Measurements from ENCODE around the gene DEPDC7.

Gene DEPDC7

GRCh38 chr11:32987851-32988250 lies 27.8 kb upstream of the DEPDC7 start:
- DNase-seq (ENCODE audit: extremely low read depth, low read depth) = no peak
- TF ChIP-seq CTCF (IDR thresholded peaks at IDR 0.05; ENCODE audit: low read depth, low read length, missing control alignments) = no peak
- no peak overlapping the region for H3K4me3 ChIP-seq (replicated peaks; ENCODE audit: low read depth, low read length)

DNA sequence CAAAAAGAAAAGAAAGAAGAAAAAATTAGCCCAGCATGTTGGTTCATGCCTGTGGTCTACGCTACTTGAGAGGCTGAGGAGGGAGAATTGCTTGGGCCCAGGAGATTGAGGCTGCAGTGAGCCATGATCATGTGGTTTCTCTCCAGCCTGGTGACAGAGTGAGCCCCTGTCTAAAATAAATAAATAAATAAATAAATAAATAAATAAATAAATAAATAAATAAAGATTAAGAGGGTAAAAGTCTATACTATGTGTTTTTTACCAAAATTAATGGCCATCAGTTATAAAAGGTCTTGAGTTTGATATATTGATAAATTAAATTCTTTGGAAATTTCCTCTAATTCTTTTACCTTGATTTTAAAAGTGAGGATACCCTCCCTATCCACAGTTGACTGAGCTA lies 25.2 kb upstream of the DEPDC7 start:
- H3K4me3 ChIP-seq (replicated peaks; ENCODE audit: low read depth, low read length) = no peak overlapping the region
- no peak for TF ChIP-seq CTCF (IDR thresholded peaks at IDR 0.05; ENCODE audit: low read depth, low read length, missing control alignments)

DNA sequence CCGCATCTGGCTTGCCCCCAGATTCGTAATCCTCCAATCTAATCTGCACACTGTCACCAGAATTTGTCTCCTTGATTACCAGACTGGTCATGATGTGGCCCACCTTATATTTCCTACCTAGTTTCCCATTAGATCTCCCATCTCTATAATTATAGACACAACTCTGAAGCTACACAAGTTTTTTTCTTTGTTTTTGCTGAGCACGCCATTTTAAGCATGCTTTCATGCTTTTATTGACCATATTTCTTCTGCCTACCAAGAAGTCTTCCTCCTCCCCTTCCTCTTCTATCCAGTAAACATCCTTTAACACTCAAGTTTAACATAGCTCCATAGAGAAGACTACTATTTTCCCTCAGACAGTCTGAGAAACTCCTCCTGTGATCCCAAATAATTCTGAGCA lies 24.3 kb upstream of the DEPDC7 start:
- no peak for TF ChIP-seq CTCF (IDR thresholded peaks at IDR 0.05; ENCODE audit: low read depth, low read length, missing control alignments)
- no peak for DNase-seq (ENCODE audit: extremely low read depth, low read depth)
- H3K4me3 ChIP-seq (replicated peaks; ENCODE audit: low read depth, low read length) = no peak overlapping the region

More for the DNA sequence above, 25.2 kb upstream of the DEPDC7 start:
- no peak for DNase-seq (ENCODE audit: extremely low read depth, low read depth)

DNA sequence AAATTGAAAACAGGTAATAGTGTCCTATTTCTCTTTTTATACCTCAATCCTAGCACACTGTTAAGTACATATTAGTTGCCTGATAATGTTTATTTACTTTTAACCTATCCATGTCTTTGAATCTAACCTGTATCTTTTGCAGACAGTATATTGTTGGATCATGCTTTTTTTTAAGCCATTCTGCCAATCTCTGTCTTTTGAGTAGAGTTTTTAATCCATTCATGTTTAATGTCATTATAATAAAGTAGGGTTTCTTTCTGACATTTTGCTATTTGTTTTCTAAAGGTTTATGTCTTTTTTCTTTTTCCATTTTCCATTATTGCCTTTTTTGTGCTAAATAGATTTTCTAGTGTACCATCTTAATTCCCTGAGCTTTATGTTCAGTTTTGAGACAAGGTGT lies 23.8 kb upstream of the DEPDC7 start:
- no peak overlapping the region for H3K4me3 ChIP-seq (replicated peaks; ENCODE audit: low read depth, low read length)
- TF ChIP-seq CTCF (IDR thresholded peaks at IDR 0.05; ENCODE audit: low read depth, low read length, missing control alignments) = no peak
- DNase-seq (ENCODE audit: extremely low read depth, low read depth) = no peak

DNA sequence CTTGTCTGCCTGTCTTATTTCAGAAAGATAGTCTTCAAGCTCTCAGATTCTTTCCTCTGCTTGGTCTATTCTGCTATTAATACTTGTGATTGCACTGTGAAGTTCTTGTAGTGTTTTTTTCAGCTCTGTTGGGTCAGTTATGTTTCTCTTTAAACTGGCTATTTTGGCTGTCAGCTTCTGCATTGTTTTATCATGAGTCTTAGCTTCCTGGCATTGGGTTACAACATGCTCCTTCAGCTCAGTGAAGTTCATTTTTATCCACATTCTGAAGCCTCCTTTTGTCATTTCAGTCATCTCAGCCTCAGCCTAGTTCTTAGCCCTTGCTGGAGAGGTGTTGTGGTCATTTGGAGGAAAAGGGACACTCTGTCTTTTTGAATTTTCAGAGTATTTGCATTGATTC lies 15.5 kb upstream of the DEPDC7 start:
- no peak overlapping the region for H3K4me3 ChIP-seq (replicated peaks; ENCODE audit: low read depth, low read length)
- TF ChIP-seq CTCF (IDR thresholded peaks at IDR 0.05; ENCODE audit: low read depth, low read length, missing control alignments) = no peak
- DNase-seq (ENCODE audit: extremely low read depth, low read depth) = peak; percentile 45

DNA sequence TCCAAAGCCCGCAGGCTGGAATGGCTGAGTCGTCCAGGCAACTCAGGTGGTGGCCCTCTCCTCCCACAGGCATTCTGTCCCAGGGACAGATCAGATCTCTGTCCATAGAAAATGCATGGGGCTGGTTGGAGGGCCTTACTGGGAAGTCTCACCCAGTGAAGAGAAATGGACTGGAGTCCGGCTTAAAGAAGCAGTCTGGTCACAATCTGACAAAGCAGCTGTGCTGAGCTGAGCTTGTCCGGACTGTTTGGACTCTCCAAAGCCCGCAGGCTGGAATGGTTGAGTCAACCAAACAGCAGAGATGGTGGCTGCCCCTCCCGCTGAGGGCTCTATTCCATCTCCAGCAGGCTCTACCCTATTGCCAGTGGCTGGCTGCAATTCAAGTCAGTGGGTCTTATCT lies 14.4 kb upstream of the DEPDC7 start:
- no peak for DNase-seq (ENCODE audit: extremely low read depth, low read depth)
- TF ChIP-seq CTCF (IDR thresholded peaks at IDR 0.05; ENCODE audit: low read depth, low read length, missing control alignments) = no peak
- no peak overlapping the region for H3K4me3 ChIP-seq (replicated peaks; ENCODE audit: low read depth, low read length)

DNA sequence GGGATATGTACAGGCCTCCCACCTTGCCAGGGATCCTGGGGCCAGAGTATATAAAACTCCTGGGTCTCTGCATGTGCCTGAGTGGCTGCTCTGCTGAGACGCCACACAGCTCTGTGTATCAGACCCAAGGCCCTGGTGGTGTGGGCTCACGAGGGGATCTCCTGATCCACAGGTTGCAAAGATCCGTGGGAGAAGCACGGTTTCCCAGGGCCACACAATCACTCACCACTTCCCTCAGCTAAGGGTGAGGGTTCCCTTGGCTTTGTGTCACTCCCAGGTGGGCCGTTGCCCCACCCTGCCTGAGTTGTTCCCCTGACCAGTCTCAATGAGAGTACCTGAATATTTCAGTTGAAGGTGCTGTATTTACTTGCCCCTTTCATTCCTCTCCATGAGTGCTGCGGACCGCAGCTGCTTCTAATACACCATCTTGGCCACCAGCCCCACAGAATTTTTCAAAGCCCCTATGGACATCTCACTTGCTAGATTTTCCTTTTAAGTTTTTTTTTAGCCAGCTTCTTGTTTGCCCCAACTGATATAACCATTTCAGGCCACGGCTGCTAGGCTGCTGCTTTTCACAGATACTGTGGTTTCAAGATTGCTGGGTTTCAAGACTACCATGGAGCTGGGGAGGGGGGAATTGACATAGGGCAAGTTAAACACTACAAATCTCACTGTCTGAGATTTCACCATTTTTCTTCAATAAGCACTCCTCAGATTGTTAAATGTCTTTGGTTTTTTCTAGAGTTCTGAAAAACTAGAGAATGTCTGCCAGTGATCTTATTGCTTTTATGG lies 13.7 kb upstream of the DEPDC7 start:
- no peak for TF ChIP-seq CTCF (IDR thresholded peaks at IDR 0.05; ENCODE audit: low read depth, low read length, missing control alignments)
- no peak overlapping the region for H3K4me3 ChIP-seq (replicated peaks; ENCODE audit: low read depth, low read length)
- DNase-seq (ENCODE audit: extremely low read depth, low read depth) = no peak

Measured in HFF-Myc (cell line).